A673 (cell line): ENCODE data around the gene NEDD4L. TPM values are rescaled to one million over a fixed set of nuclear protein-coding genes. Genes with fewer than 3 reads are reported as not detected.

Experiments
- BruUV-seq: library from RNA; stranded (reverse); fragments of 400-500 nt; replicated peaks from 2 replicates; lab custom pipeline; 2021; lab: Mats Ljungman, UMichigan
- CTCF ChIA-PET: fragments of 300-600 bp; sonication (Branson Sonifier 250); formaldehyde crosslinking; loops from one replicate; lab custom pipeline; 2022; ENCODE audit warnings: antibody characterized with exemption; lab: Charles Lee
- POLR2A ChIA-PET: fragments of 300-600 bp; sonication (Branson Sonifier 250); formaldehyde crosslinking; loops from one replicate; lab custom pipeline; 2022; ENCODE audit warnings: antibody characterized with exemption; ENCODE audit not compliant: low non-redundant PET; lab: Charles Lee
- DNase-seq: peaks from one replicate; pipeline ENCODE4 v3.0.0-alpha.2; 2015; ENCODE audit warnings: low spot score
- H3K27ac ChIP-seq: fragments of 200-600 bp; sonication (generic); 2 replicates; pipeline ENCODE4 v1.5.1; 2016; ENCODE audit warnings: mixed run types, low read depth, mild to moderate bottlenecking, mixed read lengths, antibody characterized with exemption, low read length; ENCODE audit not compliant: poor library complexity, severe bottlenecking
- H3K27me3 ChIP-seq: fragments of 200-600 bp; sonication (generic); replicated peaks from 2 replicates; pipeline ENCODE4 v1.6.1; 2017; ENCODE audit warnings: mixed run types, low read depth, mild to moderate bottlenecking, mixed read lengths, antibody characterized with exemption, low read length; ENCODE audit not compliant: insufficient read depth, poor library complexity
- H3K36me3 ChIP-seq: fragments of 200-600 bp; sonication (generic); 2 replicates; pipeline ENCODE4 v1.6.1; 2016; ENCODE audit warnings: mixed run types, mild to moderate bottlenecking, mixed read lengths, antibody characterized with exemption, low read length; ENCODE audit not compliant: insufficient read depth, poor library complexity, severe bottlenecking
- H3K4me1 ChIP-seq: fragments of 200-600 bp; sonication (generic); 2 replicates; pipeline ENCODE4 v1.6.1; 2017; ENCODE audit warnings: mixed run types, mild to moderate bottlenecking, mixed read lengths, antibody characterized with exemption, low read length; ENCODE audit not compliant: insufficient read depth, poor library complexity, severe bottlenecking
- H3K4me3 ChIP-seq: fragments of 200-600 bp; sonication (generic); 2 replicates; pipeline ENCODE4 v1.5.1; 2016; ENCODE audit warnings: low read depth, mixed run types, mild to moderate bottlenecking, mixed read lengths, low read length; ENCODE audit not compliant: poor library complexity, severe bottlenecking
- H3K9me3 ChIP-seq: fragments of 200-600 bp; sonication (generic); 2 replicates; pipeline ENCODE4 v1.6.1; 2016; ENCODE audit warnings: mixed run types, low read depth, mild to moderate bottlenecking, mixed read lengths, antibody characterized with exemption, low read length; ENCODE audit not compliant: poor library complexity, severe bottlenecking
- CTCF ChIP-seq: fragments of 300-800, 200-600 bp; sonication (generic); conservative IDR thresholded peaks from 2 replicates; pipeline ENCODE4 v1.5.1; 2017; ENCODE audit warnings: low read depth, mild to moderate bottlenecking, antibody characterized with exemption, low read length, moderate library complexity, mixed read lengths
- EZH2 ChIP-seq: fragments of 200-600 bp; sonication (generic); IDR thresholded peaks from 2 replicates; pipeline ENCODE4 v1.6.1; 2017; ENCODE audit warnings: borderline replicate concordance, low read depth, mild to moderate bottlenecking, mixed read lengths, antibody characterized with exemption, low read length; ENCODE audit not compliant: poor library complexity, severe bottlenecking
- intact Hi-C: fragments of 100-400 bp; cut with micrococcal nuclease; formaldehyde crosslinking; loops from one replicate; pipeline ENCODE4 v1.10.0; 2022; ENCODE audit not compliant: unreplicated experiment
- total RNA-seq: library from RNA; stranded (reverse); gene quantifications from 2 replicates; pipeline ENCODE4 v1.2.3, GENCODE V29; 2021

NEDD4L gene
- total RNA-seq, 1 experiment from 2014 or later = 15.3 TPM

- POLR2A ChIA-PET = no interaction called here
- CTCF ChIA-PET = interaction anchor here (1.2 kb wide), 1 partner anchor 102 kb away, joined by 3 read pairs; no protein-coding TSS in a partner anchor
- Histone ChIP-seq H3K4me3 (no peak overlapping the region), H3K36me3 (no peaks in the 10 kb centered on the region), H3K27me3 (no peaks in the 10 kb centered on the region), H3K9me3 (no peaks in the 10 kb centered on the region), H3K27ac (no peak overlapping the region), H3K4me1 (no peaks in the 10 kb centered on the region)
- no TSS peak for BruUV-seq
- peak; percentile 37 for TF ChIP-seq CTCF
- no peak for TF ChIP-seq EZH2
- DNase-seq = peak; percentile 5
- intact Hi-C loops = no loop called here
Observed at GRCh38 chr18:58391932-58392323, 347.9 kb downstream of the NEDD4L start.

- ChIA-PET POLR2A (no interaction called here), CTCF (no interaction called here)
- no peaks in the 10 kb centered on the region for H3K4me1 ChIP-seq
- no peaks in the 10 kb centered on the region for H3K27me3 ChIP-seq
- no TSS peak for BruUV-seq
- H3K9me3 ChIP-seq = no peaks in the 10 kb centered on the region
- TF ChIP-seq EZH2 (no peak), CTCF (no peak)
- no peak for DNase-seq
- no peaks in the 10 kb centered on the region for H3K36me3 ChIP-seq
- intact Hi-C loops = no loop called here
- no peak overlapping the region for H3K4me3 ChIP-seq
- H3K27ac ChIP-seq = no peak overlapping the region
Observed at GRCh38 chr18:58392324-58393000, 348.4 kb downstream of the NEDD4L start.

GRCh38 chr18:58393295-58393694 is 349.3 kb downstream of the NEDD4L start:
- ChIA-PET POLR2A (no interaction called here), CTCF (no interaction called here)
- no TSS peak for BruUV-seq
- Histone ChIP-seq H3K9me3 (no peaks in the 10 kb centered on the region), H3K4me1 (no peaks in the 10 kb centered on the region), H3K4me3 (no peak overlapping the region), H3K27ac (no peak overlapping the region), H3K36me3 (no peaks in the 10 kb centered on the region), H3K27me3 (no peaks in the 10 kb centered on the region)
- no peak for TF ChIP-seq EZH2
- no peak for DNase-seq
- intact Hi-C loops = no loop called here

GRCh38 chr18:58394046-58394445 is 350.0 kb downstream of the NEDD4L start:
- no peak for TF ChIP-seq CTCF
- no peak for TF ChIP-seq EZH2
- DNase-seq = no peak
- POLR2A ChIA-PET = no interaction called here

More at GRCh38 chr18:58394046-58394445, 350.0 kb downstream of the NEDD4L start:
- CTCF ChIA-PET = no interaction called here
- Histone ChIP-seq H3K36me3 (no peaks in the 10 kb centered on the region), H3K4me3 (no peak overlapping the region), H3K27me3 (no peaks in the 10 kb centered on the region), H3K4me1 (no peaks in the 10 kb centered on the region), H3K27ac (no peak overlapping the region), H3K9me3 (no peaks in the 10 kb centered on the region)
- no TSS peak for BruUV-seq
- intact Hi-C loops = no loop called here
